Right hindlimb (tissue), 1 donor: Measurements from ENCODE around the gene RUNX2.

Experiments
- DNase-seq: peaks from one replicate; pipeline ENCODE4 v3.0.0-alpha.2; 2018

Gene RUNX2

GRCh38 chr6:45415788-45416518 is 87.8 kb downstream of the RUNX2 start:
- DNase-seq: no peak

GRCh38 chr6:45416700-45417099 is 88.6 kb downstream of the RUNX2 start:
- DNase-seq: no peak

DNA sequence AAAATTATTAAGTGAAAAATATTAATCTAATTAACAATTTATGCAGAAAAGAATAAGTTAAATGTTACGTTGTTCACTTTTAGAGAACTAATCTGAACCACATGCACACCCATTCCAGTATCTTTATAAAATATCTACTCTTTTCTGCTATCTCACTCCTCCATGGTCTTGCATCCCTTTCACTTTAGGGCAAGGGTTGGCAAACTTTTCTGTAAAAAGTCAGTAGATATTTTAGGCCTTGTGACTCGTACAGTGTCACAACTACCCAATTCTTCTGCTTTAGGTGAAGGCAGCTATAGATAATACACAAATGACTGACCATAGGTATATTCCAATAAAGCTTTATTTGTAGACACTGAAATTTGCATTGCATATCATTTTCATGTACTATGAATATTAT is 89.3 kb downstream of the RUNX2 start:
- DNase-seq: no peak

- DNase-seq: peak; percentile 57
Observed at GRCh38 chr6:45419571-45420082, 91.5 kb downstream of the RUNX2 start.

- DNase-seq: peak; percentile 54
Observed at GRCh38 chr6:45420083-45420908, 92.2 kb downstream of the RUNX2 start.

GRCh38 chr6:45420909-45421708 is 93.0 kb downstream of the RUNX2 start:
- DNase-seq: no peak

DNA sequence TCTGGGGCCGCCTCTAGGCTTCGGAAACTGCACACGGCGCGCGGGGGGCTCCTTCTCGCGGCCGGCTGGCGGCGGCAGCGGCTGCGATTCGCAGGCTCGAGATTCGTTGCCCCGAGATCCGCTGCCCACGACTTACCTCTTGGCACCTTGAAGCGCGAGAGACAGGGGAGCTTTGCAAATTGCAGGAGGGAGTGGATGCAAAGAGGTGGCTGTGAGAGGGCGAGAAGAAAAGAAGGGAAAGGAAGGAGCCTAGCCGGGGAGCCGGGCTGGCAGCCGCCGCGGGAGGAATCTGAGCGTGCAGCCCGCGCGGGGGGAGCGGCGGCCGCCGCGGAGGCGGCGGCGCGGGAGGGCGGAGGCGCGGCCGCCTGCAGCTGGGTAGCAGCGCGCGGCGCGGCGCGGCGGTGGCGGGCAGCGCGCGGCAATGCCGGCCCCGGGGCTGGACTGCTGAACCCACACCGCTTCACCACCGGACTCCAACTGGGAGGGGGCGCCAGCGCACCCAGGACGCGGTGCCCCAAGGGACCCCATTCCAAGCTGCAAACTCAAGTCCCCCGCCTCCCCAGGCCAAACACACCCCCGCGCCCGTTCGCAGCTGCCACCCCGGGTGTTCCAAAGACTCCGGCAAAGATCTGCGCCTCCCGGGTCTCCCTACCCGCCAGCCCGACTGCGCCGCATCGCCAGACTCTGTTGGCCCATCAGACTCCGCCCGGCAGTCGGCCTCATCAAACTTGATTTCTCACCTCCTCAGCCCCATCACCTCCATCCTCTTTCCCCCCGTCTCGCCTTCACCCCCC is 93.8 kb downstream of the RUNX2 start:
- DNase-seq: peak; percentile 81

DNA sequence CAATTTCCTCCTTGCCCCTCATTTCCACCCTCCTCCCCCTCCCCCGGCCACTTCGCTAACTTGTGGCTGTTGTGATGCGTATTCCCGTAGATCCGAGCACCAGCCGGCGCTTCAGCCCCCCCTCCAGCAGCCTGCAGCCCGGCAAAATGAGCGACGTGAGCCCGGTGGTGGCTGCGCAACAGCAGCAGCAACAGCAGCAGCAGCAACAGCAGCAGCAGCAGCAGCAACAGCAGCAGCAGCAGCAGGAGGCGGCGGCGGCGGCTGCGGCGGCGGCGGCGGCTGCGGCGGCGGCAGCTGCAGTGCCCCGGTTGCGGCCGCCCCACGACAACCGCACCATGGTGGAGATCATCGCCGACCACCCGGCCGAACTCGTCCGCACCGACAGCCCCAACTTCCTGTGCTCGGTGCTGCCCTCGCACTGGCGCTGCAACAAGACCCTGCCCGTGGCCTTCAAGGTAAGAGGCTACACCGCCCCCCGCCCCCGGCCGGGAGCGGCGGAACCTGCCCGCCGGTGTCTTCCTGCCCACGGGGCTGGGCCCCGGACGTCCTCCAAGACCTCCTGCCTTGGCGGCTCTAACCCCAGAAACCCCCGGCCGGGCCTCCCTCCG is 94.5 kb downstream of the RUNX2 start:
- peak; percentile 67 for DNase-seq

- DNase-seq: peak; percentile 55
Observed at GRCh38 chr6:45423111-45423823, 95.1 kb downstream of the RUNX2 start.

DNA sequence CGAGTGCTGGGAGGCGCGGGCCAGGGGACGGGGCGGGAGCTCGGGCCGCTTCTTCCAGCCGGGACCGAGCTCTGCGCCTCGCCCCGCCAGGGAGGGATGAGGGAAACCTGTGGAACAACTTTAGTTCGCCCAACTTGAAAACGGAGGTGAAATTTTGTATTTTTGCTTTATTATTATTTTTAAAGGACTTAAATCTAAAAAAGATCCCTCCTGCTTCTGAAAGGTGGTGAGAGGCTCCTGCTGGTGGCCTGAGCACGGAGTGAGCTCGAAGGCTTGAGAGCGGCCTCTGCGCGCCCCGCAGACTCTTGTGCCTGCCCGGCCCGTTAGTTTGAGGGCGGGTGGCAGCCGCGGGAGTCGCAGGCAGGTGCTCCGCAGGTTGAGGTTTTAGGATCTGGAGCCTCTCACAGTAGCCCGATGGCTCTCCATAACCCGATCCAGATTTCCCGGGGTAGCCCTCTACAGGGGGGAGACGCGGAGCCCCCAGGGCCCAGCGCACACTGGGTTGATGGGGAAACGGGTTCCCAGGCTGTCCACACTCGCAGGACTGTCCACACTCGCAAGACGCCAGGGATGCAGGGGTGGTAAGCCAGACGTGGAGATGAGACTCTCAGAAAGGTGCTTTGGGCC is 95.8 kb downstream of the RUNX2 start:
- DNase-seq: no peak

GRCh38 chr6:45424451-45424861 is 96.3 kb downstream of the RUNX2 start:
- DNase-seq: peak; percentile 30

DNA sequence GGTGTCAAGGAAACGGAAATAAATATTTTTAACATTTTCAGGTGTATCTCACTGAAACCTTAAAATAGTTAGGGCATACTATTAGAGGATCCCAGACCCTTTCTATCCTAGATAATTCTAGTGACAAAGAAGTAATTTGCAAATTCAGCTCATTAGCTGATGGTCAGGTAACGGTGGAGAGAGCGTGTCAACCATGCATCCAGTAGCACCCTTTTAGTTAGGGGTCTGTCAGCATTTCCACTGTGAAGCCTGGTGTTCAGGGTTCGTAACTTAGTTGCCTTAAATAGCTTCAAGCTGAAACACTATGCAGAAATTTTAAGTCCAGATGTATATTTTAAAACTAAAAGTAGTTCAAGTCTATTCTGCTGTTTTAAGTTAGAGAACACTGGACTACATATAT is 98.1 kb downstream of the RUNX2 start:
- DNase-seq: no peak

DNA sequence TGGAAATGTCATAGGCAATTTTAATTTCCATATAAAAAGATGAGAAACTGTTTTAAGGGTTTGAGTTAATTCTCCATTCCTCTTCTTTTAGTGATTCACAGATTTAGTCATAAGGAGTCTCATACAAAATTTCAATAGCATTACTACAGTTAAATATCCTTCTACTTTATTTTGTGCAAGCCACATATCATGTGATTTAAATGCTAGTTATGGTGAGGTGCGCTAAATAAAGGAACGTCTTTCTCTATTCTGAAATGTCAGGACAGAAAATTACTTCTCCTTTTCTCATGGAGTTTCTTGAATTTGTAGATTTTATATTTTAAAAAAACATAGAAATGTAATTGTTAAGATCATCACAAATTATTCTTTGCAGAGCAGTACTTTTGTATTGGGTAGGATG is 99.6 kb downstream of the RUNX2 start:
- DNase-seq: no peak

DNA sequence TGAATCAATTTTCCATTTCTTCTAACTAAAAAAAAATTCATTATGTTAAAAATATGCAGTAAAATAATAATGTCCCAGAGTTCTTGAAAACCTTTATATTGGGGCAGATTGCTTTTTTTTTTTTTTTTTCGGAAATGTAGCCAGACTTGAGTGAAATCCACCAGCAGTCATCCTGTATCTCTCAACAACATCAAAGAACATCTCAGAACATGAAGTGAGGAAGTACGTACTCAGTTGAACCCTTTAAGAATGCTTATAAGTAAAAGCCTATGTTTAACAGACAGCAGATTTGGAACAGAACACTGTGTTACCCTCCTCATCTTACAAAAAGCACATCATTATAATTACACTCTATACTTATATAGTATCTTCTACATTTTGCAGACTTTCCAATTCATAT is 100.6 kb downstream of the RUNX2 start:
- DNase-seq: no peak

GRCh38 chr6:45430590-45431202 is 102.6 kb downstream of the RUNX2 start:
- no peak for DNase-seq

DNA sequence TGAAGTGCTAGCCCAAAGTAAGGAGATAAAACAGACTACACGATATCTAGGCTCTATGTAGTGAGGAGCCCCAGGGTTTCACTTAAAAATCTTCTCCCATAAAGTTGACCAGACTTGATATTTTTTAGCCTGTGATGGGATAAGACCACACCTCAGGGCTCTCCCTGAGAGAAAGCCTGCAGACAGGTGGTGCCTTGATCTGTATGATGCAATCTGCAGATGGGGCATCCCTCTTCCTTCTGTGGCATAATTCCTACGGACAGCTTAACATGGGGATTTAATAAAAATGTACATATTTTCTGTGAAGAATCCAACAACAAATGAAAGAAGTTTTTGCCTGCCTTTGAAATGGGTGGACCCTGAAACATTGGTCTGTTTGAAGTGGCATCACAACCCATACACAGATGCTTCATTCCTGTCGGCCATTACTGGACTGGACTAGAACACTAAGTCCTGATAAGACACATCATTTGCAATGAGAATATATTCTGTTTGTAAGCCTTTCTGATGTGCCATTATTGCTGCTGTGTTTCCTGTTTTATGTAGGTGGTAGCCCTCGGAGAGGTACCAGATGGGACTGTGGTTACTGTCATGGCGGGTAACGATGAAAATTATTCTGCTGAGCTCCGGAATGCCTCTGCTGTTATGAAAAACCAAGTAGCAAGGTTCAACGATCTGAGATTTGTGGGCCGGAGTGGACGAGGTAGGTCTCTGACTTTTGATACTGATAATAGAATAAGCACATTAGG is 103.4 kb downstream of the RUNX2 start:
- no peak for DNase-seq

DNA sequence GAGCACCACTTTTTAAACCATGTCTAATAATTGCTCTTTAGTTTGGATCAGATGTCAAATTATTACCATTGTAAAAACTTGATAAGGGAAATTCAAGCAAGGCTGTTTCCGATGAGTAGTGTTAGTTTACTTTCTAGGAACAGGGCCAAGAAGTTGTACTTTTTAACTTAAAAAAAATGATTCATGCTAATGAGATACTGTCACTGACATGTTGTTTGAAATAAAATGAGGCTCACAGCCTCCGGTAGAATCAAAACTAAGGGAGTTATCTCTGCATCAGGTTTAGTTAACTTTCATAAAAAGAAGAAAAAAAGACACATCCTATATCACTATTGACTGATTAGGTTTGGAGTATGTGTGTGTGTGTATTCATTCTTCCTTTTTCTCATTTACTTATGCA is 104.8 kb downstream of the RUNX2 start:
- no peak for DNase-seq

GRCh38 chr6:45433533-45434380 is 105.6 kb downstream of the RUNX2 start:
- no peak for DNase-seq

DNA sequence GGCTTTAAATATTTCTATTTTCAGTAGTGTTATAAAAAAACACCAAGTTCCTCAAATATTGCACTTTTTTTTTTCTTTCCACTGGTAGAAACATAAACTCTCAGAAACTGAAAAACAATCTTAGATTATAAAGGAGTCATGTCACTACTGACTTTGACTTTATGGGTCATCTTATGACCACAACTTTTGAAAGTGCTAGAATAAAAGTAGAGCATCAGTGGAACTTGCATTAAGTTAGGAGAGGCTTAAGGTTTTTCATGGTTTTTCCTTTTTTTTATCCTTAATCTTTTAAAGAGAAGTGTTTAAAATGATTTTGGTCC is 106.2 kb downstream of the RUNX2 start:
- DNase-seq: no peak
